RWPE1 (cell line): ENCODE data around the gene TIAM1.

Experiments
- CTCF ChIA-PET: fragments of 350-600 bp; sonication (Branson Sonifier 250); formaldehyde crosslinking; extraction: SDS; loops from one replicate; lab custom pipeline; 2021; lab: Yijun Ruan, JAX
- POLR2A ChIA-PET: fragments of 400-600 bp; formaldehyde crosslinking; extraction: SDS; loops from one replicate; lab custom pipeline; 2020; ENCODE audit warnings: antibody characterized with exemption; ENCODE audit not compliant: low non-redundant PET; lab: Yijun Ruan, JAX
- DNase-seq: peaks from one replicate; pipeline ENCODE4 v3.0.0; 2012; ENCODE audit warnings: low spot score
- H3K27ac ChIP-seq: fragments of 450-650 bp; 2 replicates; pipeline ENCODE4 v1.5.1; 2017
- CTCF ChIP-seq: fragments of 450-650 bp; conservative IDR thresholded peaks from 2 replicates; pipeline ENCODE4 v1.5.1; 2017; ENCODE audit warnings: low read depth, mild to moderate bottlenecking

The TIAM1 gene

GRCh38 chr21:31180256-31181081, 163.6 kb downstream of the TIAM1 start:
- TF ChIP-seq CTCF, result peak; percentile 66
- DNase-seq, result peak; percentile 44
- ChIA-PET CTCF (interaction anchor here (0.6 to 1.3 kb wide), 12 partner anchors 8 to 627 kb away, joined by 3 to 9 read pairs (median 3); no protein-coding TSS in a partner anchor), POLR2A (no interaction called here)
- no peak overlapping the region for H3K27ac ChIP-seq

- POLR2A ChIA-PET, result no interaction called here
- H3K27ac ChIP-seq, result no peak overlapping the region
- no peak for TF ChIP-seq CTCF
- CTCF ChIA-PET, result interaction anchor here (0.6 to 1.6 kb wide), 2 partner anchors 72 to 404 kb away, joined by 5 read pairs; no protein-coding TSS in a partner anchor
- DNase-seq, result no peak
Measured at GRCh38 chr21:31176725-31177124, 167.3 kb downstream of the TIAM1 start.

DNA sequence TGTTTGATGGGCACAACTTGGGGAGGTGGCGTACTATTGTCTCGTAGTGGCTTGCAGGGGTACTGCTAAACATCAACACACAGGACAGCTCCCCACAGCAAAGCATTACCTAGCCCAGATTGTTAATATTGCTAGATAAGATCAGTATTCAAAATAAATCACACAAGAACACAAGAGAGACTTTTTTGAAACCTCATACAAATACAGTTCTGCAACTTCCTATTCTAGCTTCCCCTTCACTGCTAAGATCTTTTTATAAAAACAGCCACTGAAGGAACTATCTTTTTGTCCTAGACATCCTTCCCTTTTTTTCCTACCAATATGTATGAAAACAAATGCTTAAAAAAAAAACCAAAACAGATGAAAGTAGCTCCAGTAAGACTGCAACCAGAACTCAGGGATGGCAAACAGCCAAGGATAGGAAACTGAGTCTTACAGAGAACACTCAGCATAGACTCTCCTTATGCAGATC, 167.9 kb downstream of the TIAM1 start:
- DNase-seq, result no peak
- H3K27ac ChIP-seq, result no peak overlapping the region
- ChIA-PET CTCF (interaction anchor here (0.6 to 1.6 kb wide), 3 partner anchors 71 to 927 kb away, joined by 3 to 5 read pairs (median 5); no protein-coding TSS in a partner anchor), POLR2A (no interaction called here)
- TF ChIP-seq CTCF, result no peak

GRCh38 chr21:31173881-31174555, 170.0 kb downstream of the TIAM1 start:
- H3K27ac ChIP-seq, result no peak overlapping the region
- DNase-seq, result no peak
- CTCF ChIA-PET, result no interaction called here
- no peak for TF ChIP-seq CTCF
- POLR2A ChIA-PET, result no interaction called here

- DNase-seq, result no peak
- ChIA-PET CTCF (no interaction called here), POLR2A (no interaction called here)
- TF ChIP-seq CTCF, result no peak
- H3K27ac ChIP-seq, result no peak overlapping the region
Measured at GRCh38 chr21:31172328-31172727, 171.7 kb downstream of the TIAM1 start.
